ENCODE measurements around the gene POLG2.

DNA sequence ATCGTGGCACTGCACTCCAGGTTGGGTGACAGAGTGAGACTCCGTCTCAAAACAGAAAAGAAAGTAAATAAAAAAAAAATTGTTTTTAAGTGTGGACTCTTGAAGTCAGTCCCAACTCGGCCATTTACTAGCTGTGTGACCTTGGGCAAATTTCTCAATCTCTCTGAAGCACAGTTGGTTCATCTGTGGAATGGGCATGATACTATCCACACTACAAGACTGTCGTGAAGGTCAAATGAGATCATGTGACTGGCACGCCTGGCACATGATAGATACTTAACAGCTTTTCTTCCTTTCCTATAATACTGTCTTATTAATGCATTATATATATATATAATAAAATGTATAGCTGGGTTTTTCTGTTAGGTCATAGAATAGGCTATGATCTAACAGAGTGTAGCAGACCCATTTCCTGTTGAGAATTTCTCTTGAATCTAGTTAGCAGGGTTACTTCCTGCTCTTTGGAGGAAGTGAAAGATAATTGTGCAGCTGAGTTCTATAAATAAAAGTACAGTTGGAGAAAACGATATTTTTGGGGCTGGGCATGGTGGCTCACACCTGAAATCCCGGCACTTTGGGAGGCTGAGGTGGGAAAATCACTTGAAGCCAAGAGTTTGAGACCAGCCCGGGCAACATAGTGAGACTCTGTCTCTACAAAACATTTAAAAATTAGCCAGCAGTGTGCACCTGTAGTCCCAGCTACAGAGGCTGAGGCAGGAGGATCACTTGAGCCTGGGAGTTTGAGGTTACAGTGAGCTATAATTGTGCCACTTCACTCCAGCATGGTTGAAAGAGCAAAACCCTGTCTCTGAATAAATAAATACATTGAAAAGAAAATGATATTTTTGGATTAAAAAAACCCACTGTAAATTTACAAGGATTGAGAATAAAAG lies 40.6 kb downstream of the POLG2 start:
- TF ChIP-seq, protein P1, sequence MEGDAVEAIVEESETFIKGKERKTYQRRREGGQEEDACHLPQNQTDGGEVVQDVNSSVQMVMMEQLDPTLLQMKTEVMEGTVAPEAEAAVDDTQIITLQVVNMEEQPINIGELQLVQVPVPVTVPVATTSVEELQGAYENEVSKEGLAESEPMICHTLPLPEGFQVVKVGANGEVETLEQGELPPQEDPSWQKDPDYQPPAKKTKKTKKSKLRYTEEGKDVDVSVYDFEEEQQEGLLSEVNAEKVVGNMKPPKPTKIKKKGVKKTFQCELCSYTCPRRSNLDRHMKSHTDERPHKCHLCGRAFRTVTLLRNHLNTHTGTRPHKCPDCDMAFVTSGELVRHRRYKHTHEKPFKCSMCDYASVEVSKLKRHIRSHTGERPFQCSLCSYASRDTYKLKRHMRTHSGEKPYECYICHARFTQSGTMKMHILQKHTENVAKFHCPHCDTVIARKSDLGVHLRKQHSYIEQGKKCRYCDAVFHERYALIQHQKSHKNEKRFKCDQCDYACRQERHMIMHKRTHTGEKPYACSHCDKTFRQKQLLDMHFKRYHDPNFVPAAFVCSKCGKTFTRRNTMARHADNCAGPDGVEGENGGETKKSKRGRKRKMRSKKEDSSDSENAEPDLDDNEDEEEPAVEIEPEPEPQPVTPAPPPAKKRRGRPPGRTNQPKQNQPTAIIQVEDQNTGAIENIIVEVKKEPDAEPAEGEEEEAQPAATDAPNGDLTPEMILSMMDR (IDR thresholded peaks at IDR 0.05) = no peak
- TF ChIP-seq ZFX (IDR thresholded peaks at IDR 0.05; ENCODE audit: borderline replicate concordance) = no peak
